Measurements from ENCODE around the gene TMEM201. TPM values are rescaled to one million over a fixed set of nuclear protein-coding genes. Genes with fewer than 3 reads are reported as not detected.
A peak's percentile ranks its signal among the peaks of the same experiment; 100 is the strongest.

The TMEM201 gene
- total RNA-seq, 3 donors from 2014 or later (not counting 1 experiment from before 2014, with no cell fraction given) = 7.3 to 10.2 (median 8.8) TPM

DNA sequence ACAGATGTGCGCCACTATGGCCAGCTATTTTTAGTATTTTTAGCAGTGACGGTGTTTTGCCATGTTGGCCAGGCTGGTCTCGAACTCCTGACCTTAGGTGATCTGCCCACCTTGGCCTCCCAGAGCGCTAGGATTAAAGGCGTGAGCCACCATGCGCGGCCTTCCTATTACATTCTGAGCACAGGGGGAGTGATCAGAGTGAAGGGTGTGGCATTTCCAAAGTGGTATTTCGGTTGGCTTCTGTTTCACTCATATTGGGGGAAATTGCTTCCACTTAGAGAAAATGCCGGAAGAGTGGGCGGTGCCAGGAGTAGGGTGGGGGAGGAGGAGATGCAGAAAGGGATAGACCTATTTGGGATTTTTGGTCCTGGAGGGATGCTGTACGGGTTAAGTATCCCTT lies 67.1 kb downstream of the TMEM201 start:
- Histone ChIP-seq H3K4me3 (ENCODE audit: low read length) (no peak overlapping the region), H3K27ac (ENCODE audit: low read length) (peak overlapping the region; percentile 70), H3K27me3 (ENCODE audit: control insufficient read depth, insufficient read depth, low read length) (no peaks in the 10 kb centered on the region), H3K36me3 (ENCODE audit: control insufficient read depth, insufficient read depth, low read length) (peaks cover 5% of the 10 kb centered on the region), H3K9me3 (ENCODE audit: control insufficient read depth, insufficient read depth, low read length) (no peaks in the 10 kb centered on the region), H3K4me1 (ENCODE audit: control insufficient read depth, insufficient read depth, low read length) (peaks cover 85% of the 10 kb centered on the region)
- Mint-ChIP-seq H3K27ac (peak overlapping the region; percentile 92 to 96), H3K9me3 (no peaks in the 10 kb centered on the region), H3K36me3 (no peaks in the 10 kb centered on the region), H3K4me3 (peak overlapping the region; percentile 93), H3K4me1 (peaks cover 72 to 80% of the 10 kb centered on the region in 2 donors), H3K27me3 (ENCODE audit: low read depth in 2 of 2) (no peaks in the 10 kb centered on the region)
- intact Hi-C loops (cut with micrococcal nuclease) = loop anchor here (1.0 kb wide), 1 partner anchor 31 kb away; no protein-coding TSS in a partner anchor
- no peak for DNase-seq
- ATAC-seq = no peak
- TF ChIP-seq, protein P1, sequence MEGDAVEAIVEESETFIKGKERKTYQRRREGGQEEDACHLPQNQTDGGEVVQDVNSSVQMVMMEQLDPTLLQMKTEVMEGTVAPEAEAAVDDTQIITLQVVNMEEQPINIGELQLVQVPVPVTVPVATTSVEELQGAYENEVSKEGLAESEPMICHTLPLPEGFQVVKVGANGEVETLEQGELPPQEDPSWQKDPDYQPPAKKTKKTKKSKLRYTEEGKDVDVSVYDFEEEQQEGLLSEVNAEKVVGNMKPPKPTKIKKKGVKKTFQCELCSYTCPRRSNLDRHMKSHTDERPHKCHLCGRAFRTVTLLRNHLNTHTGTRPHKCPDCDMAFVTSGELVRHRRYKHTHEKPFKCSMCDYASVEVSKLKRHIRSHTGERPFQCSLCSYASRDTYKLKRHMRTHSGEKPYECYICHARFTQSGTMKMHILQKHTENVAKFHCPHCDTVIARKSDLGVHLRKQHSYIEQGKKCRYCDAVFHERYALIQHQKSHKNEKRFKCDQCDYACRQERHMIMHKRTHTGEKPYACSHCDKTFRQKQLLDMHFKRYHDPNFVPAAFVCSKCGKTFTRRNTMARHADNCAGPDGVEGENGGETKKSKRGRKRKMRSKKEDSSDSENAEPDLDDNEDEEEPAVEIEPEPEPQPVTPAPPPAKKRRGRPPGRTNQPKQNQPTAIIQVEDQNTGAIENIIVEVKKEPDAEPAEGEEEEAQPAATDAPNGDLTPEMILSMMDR (IDR thresholded peaks at IDR 0.05) = no peak
- WGBS (ENCODE audit: insufficient coverage) = 63% methylated on average over 10 of the region's 11 CpGs

DNA sequence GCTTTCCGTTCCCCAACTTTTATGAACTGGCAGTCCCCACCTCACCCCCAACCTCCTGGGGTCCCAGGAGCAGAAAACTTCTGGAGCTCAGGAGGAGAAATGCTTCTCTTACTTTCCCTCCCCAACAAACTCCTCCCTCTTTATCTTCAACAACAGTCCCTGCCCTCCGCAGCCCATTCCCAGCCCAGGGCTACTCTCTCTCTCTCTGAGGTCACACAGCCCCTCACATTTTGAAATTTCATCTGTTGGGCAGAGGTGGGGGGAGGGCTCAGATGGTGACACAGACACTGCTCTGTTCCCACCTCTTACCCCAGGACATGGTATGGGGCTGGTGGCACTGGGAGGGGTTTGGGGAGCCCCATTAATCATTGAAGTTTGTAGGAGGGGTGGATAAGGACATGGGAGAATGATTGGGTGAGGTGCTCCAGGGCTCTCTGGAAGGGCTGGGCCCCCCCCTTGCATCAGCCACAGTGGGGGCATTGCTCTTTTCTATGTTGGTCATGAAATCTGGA lies 68.9 kb downstream of the TMEM201 start:
- Histone ChIP-seq H3K9me3 (ENCODE audit: control insufficient read depth, insufficient read depth, low read length) (no peaks in the 10 kb centered on the region), H3K36me3 (ENCODE audit: control insufficient read depth, insufficient read depth, low read length) (peaks cover 8% of the 10 kb centered on the region), H3K27ac (ENCODE audit: low read length) (peak overlapping the region; percentile 31), H3K4me1 (ENCODE audit: control insufficient read depth, insufficient read depth, low read length) (peaks cover 95% of the 10 kb centered on the region), H3K4me3 (ENCODE audit: low read length) (no peak overlapping the region), H3K27me3 (ENCODE audit: control insufficient read depth, insufficient read depth, low read length) (no peaks in the 10 kb centered on the region)
- intact Hi-C loops (cut with micrococcal nuclease) = no loop called here
- no peaks in the 10 kb centered on the region for H3K9me3 Mint-ChIP-seq
- WGBS (ENCODE audit: insufficient coverage) = 77% methylated on average over 2 of the region's 2 CpGs
- TF ChIP-seq, protein P1 (IDR thresholded peaks at IDR 0.05) = no peak
- DNase-seq (no peak), ATAC-seq (no peak)
- no peaks in the 10 kb centered on the region for H3K27me3 Mint-ChIP-seq (ENCODE audit: low read depth in 2 of 2)
- H3K36me3 Mint-ChIP-seq = no peaks in the 10 kb centered on the region
- H3K4me1 Mint-ChIP-seq = peaks cover 71 to 80% of the 10 kb centered on the region in 2 donors
- peak overlapping the region; percentile 67 for H3K4me3 Mint-ChIP-seq
- H3K27ac Mint-ChIP-seq = peak overlapping the region; percentile 92 to 96

DNA sequence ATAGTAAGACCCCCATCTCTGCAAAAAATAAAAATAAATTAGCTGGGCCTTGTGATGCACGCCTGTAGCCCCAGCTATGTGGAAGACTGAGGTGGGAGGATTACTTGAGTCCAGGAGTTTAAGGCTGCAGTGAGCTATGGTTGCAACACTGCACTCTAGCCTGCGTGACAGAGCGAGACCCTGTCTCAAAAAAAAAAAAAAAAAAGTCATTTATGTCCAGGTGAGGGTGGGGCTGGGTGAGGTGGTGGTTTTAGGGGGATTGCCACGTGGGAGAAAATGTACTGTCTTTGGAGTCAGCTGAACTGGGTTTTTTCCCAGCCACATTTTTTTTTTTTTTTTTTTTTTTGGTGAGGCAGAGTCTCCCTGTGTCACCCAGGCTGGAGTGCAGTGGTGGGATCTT lies 69.5 kb downstream of the TMEM201 start:
- peak overlapping the region; percentile 92 to 96 for H3K27ac Mint-ChIP-seq
- 44% methylated on average over 3 of the region's 4 CpGs for WGBS (ENCODE audit: insufficient coverage)
- H3K27ac ChIP-seq (ENCODE audit: low read length) = peak overlapping the region; percentile 31
- H3K27me3 ChIP-seq (ENCODE audit: control insufficient read depth, insufficient read depth, low read length) = no peaks in the 10 kb centered on the region
- H3K4me3 ChIP-seq (ENCODE audit: low read length) = no peak overlapping the region
- TF ChIP-seq, protein P1 (IDR thresholded peaks at IDR 0.05) = no peak
- no peaks in the 10 kb centered on the region for H3K9me3 Mint-ChIP-seq
- intact Hi-C loops (cut with micrococcal nuclease) = no loop called here
- H3K9me3 ChIP-seq (ENCODE audit: control insufficient read depth, insufficient read depth, low read length) = no peaks in the 10 kb centered on the region
- no peaks in the 10 kb centered on the region for H3K36me3 Mint-ChIP-seq
- H3K27me3 Mint-ChIP-seq (ENCODE audit: low read depth in 2 of 2) = no peaks in the 10 kb centered on the region
- DNase-seq (peak in 1 of 2 donors; percentile 75), ATAC-seq (no peak)
- no peak overlapping the region for H3K4me3 Mint-ChIP-seq
- H3K4me1 Mint-ChIP-seq = peaks cover 76 to 84% of the 10 kb centered on the region in 2 donors
- peaks cover 11% of the 10 kb centered on the region for H3K36me3 ChIP-seq (ENCODE audit: control insufficient read depth, insufficient read depth, low read length)
- H3K4me1 ChIP-seq (ENCODE audit: control insufficient read depth, insufficient read depth, low read length) = peaks cover 95% of the 10 kb centered on the region

DNA sequence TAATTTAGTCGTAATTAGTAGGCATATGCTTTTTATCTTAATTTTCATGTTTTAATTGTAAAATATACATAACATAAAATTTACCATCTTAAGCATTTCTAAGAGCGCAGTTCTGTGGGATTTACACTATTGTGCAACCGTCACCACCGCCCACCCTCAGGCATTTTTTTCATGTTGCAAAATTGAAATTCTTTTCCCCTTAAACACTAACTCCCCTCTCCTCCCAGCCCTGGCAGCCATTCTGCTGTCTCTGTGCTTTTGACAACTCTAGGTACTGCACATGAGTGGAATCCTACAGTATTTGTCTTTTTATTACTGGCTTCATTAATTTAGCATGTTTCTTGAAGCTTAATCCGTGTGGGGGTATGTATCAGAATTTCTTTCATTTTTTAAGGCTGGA lies 70.6 kb downstream of the TMEM201 start:
- no peak for ATAC-seq
- Histone ChIP-seq H3K36me3 (ENCODE audit: control insufficient read depth, insufficient read depth, low read length) (peaks cover 12% of the 10 kb centered on the region), H3K4me3 (ENCODE audit: low read length) (no peak overlapping the region), H3K4me1 (ENCODE audit: control insufficient read depth, insufficient read depth, low read length) (peaks cover 89% of the 10 kb centered on the region), H3K27me3 (ENCODE audit: control insufficient read depth, insufficient read depth, low read length) (no peaks in the 10 kb centered on the region), H3K9me3 (ENCODE audit: control insufficient read depth, insufficient read depth, low read length) (no peaks in the 10 kb centered on the region), H3K27ac (ENCODE audit: low read length) (no peak overlapping the region)
- Mint-ChIP-seq H3K9me3 (no peaks in the 10 kb centered on the region), H3K4me1 (peaks cover 66 to 74% of the 10 kb centered on the region in 2 donors), H3K36me3 (no peaks in the 10 kb centered on the region), H3K27ac (peak overlapping the region; percentile 76 to 79), H3K27me3 (ENCODE audit: low read depth in 2 of 2) (no peaks in the 10 kb centered on the region), H3K4me3 (peak overlapping the region; percentile 25)
- 46% methylated on average over 3 of the region's 5 CpGs for WGBS (ENCODE audit: insufficient coverage)
- intact Hi-C loops (cut with micrococcal nuclease) = no loop called here
- DNase-seq = no peak
- TF ChIP-seq, protein P1 (IDR thresholded peaks at IDR 0.05) = no peak
